GM21717 (cell line): Measurements from ENCODE around the gene BCL7C.
"Not testable (repeated sequence)": the region's sequence is repeated elsewhere in the genome, so short reads cannot be mapped to it uniquely, and the experiment has no call there.

Source experiments
- ATAC-seq: cut with Tn5 transposase; IDR thresholded peaks from one replicate; pipeline ENCODE4 v1.9.1; 2021; ENCODE audit warnings: mild to moderate bottlenecking, moderate library complexity; ENCODE audit not compliant: unreplicated experiment

BCL7C gene

GRCh38 chr16:30896261-30896888 is 2.5 kb upstream of the BCL7C start, which contains the start of gene CTF1:
Gene CTF1, plus strand, starts transcription at chr16:30896614. Its CDS starts 30 bp downstream, at chr16:30896644.
- ATAC-seq = no peak

- no peak for ATAC-seq
Observed at GRCh38 chr16:30895627-30896260, 1.9 kb upstream of the BCL7C start.

- no peak for ATAC-seq
Observed at GRCh38 chr16:30894540-30895368, 877 bp upstream of the BCL7C start.

DNA sequence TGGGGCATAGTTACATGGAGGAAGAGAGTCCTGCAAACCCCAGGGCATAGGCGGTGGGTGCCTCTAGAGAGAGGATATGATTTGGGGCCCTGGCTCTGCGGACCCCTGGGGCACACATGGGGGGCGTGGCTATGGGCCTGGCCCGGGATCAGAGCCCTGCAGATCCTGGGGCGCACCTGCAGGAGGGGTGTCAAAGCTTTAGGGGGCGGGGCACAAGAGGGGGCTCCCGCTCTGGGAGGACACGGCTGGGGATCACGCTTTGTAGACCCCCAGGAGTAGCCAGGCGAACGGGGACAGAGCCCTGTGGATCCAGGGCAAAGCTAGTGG is 497 bp downstream of the BCL7C start:
- ATAC-seq = no peak

GRCh38 chr16:30892670-30893416 is 1.0 kb downstream of the BCL7C start:
- ATAC-seq = no peak

DNA sequence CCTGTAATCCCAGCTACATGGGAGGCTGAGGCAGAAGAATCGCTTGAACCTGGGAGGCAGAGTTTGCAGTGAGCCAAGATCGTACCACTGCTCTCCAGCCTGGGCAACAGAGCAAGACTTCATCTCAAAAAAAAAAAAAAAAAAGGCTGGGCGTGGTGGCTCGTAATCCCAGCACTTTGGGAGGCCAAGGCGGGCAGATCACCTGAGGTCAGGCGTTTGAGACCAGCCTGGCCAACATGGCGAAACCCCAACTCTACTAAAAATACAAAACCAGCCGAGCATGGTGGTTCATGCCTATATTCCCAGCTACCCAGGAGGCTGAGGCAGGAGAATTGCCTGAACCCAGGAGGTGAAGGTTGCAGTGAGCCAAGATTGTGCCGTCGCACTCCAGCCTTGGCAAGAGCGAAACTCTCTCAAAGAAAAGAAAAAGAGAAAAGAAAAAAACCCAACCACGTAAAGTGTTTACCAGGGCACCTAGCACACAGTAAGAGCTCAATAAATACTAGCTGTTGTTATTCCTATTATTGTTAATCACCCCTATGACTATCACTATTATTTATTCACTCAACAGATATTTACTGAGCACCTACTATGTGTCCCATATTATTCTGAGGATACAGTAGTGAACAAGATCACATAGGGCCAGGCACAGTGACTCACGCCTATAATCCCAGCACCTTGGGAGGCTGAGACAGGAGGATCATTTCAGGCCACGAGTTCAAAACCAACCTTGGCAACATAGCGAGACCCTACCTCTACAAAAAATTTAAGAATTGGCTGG is 2.6 kb downstream of the BCL7C start:
- not testable (repeated sequence) for ATAC-seq

GRCh38 chr16:30889721-30890120 is 4.2 kb downstream of the BCL7C start:
- no peak for ATAC-seq

DNA sequence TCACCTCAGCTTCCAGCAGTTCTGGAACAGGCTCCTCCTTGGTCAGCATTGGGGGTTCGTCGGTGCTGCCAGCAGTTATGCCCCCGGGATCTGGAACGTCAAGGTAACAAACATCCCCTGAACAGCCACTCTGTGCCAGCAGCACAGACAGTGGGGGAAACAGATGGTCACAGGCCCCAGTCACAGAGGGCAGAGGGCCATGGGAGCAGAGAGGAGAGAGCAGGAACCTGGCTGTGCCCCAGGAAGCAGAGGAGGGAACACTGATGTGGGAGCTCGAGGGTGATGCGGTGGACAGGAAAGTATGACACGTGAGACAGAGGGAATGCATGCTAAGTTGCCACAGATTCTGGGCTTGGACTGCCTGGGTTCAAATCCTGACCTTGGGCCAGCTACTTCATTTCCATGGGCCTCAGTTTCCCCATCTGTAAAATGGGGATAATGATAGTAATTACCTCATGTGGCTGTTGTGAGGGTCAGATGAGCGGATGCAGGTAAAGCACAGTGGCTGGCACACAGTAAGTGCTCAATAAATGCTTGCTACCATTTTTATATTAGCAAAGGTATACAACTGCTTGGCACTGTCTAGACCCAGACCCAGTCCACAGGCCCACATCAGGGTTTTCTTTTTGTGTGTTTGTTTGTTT is 4.9 kb downstream of the BCL7C start:
- ATAC-seq = no peak

- ATAC-seq = no peak
Observed at GRCh38 chr16:30887927-30888326, 6.0 kb downstream of the BCL7C start.

- no peak for ATAC-seq
Observed at GRCh38 chr16:30886145-30886544, 7.7 kb downstream of the BCL7C start.

DNA sequence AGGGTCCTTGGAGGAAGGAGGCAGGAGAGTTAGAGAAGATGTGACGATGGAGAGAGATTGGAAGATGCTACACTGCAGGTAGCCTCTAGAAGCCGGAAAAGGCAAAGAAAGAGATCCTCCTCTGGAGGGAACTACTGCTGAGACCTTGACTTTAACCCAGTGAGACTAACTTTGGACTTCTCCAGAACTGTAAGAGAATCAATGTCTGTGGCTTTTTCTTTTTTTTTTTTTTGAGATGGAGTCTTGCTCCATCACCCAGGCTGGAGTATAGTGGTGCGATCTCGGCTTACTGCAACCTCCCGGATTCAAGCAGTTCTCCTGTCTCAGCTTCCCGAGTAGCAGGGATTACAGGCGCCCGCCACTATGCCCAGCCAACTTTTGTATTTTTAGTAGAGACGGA is 8.7 kb downstream of the BCL7C start:
- ATAC-seq = no peak

DNA sequence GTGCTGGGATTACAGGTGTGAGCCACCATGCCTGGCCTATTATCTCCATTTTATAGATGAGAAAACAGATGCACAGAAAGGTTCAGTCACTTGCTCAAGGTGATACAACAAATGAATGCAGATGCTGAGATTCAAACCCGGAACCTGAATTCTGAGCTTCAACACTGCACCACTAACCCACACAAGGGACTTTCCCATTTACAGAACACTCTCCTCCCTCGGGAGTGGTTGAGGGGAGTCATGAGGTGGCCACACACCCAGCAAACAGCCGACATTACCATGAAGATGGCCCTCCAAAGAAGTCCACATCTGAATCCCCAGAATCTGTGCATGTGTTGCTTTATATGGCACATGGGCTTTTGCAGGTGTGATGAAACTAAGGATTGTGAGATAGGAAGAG is 9.1 kb downstream of the BCL7C start:
- ATAC-seq = no peak

DNA sequence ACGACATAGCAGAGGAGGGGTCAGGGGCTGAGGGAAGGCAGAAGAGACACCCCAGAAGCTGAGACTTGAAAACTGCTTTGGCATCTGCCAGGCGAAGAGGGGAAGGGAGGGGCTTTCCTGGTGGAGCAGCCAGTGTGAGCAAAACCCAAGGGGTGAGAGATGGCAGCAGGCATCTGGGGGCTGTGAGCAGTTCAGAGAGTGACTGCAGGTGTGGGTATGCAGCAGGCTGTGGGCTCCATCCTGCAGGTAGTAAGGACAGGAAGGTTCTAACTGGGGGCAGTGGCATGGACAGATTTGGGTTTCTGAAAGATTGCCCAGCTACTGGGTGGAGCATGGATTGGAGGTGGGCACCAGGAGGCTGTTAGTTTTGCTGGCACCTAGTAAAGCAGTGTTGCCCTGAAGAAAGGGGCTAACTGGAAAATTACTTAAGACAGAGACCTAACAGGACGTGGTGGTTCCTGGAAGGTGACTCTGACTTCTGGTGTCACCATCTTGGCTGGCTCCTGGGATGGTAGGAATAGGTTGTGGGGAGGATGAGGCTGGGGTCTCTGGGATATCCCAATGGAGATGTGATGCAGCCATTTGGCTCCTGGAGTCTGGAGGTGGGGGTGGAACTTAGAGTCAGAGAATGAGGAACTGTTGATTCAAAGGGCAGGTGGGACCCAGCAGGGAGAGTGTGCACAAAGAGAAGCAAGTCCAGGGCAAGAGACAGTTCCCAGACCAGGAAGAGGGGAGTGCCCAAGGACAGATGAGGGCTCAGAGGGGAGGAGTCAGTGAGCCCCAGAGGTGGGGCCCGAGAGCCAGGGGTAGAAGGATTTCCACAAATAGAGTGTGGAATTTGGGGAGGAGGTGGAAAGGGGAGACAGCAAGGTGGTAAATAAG is 11.2 kb downstream of the BCL7C start:
- no peak for ATAC-seq

- no peak for ATAC-seq
Observed at GRCh38 chr16:30876867-30877266, 17.0 kb downstream of the BCL7C start.

GRCh38 chr16:30875871-30876801 is 17.7 kb downstream of the BCL7C start:
- no peak for ATAC-seq

DNA sequence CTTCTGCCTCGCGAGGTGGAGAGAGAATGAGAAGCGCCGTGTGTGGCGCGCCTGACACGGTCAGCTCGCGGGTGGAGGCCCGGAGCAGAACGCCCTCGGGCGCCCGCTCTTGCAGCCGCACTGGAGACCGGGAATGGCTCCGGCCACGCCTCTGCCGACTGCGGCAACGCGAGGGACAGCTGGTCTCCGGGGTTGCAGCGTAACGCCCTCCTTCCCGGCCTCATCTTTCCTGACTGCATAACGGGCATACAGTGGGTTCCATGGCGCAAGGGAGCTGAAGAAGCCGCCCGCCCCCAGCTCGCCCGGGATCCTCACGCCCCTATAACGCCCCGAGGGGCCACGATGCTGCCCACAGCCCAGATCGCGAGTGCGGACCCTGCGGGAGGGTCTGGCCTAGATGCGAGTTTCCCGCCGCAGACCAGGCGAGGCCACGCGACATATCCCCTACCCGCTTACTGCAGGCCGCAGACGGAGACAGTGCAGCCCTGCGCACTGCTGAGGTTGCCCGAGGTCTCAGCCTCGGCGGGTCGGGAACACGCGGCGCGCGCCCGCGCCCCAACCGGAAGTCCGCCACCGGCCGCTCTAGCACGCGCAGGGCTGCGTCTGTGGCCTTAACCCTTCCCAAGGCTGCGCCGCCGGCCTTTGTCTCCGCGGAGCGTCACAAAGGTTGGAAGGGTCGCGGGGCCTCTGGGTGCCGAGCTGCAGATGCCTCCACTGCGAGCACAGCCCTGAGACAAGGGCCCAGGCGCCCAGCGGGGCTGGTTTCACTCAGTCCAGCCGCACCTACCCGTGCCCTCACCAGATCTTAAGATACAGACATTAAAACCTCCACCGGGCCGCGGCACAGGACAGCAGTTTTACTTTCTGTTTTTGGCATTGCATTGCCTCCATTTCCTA is 18.8 kb downstream of the BCL7C start:
- ATAC-seq = peak; percentile 78

GRCh38 chr16:30874244-30874820 is 19.5 kb downstream of the BCL7C start:
- no peak for ATAC-seq
